WTC11 (cell line): ENCODE data around the gene NDUFS7. TPM values are rescaled to one million over a fixed set of nuclear protein-coding genes. Genes with fewer than 3 reads are reported as not detected.

Experiments used
- ATAC-seq: fragments of 200-7000 bp; cut with Tn5 transposase; 2 replicates; pipeline ENCODE4 v1.10.0; 2021; ENCODE audit warnings: mild to moderate bottlenecking, moderate library complexity
- CTCF ChIA-PET: fragments of 300-600 bp; sonication (Branson Sonifier 250); formaldehyde crosslinking; loops from one replicate; lab custom pipeline; 2021; ENCODE audit warnings: antibody characterized with exemption; lab: Charles Lee
- POLR2A ChIA-PET: fragments of 350-600 bp; sonication (Branson Sonifier 250); formaldehyde crosslinking; loops from one replicate; lab custom pipeline; 2021; ENCODE audit warnings: antibody characterized with exemption; lab: Charles Lee
- DNase-seq: peaks from one replicate; pipeline ENCODE4 v3.0.0; 2021; ENCODE audit warnings: low spot score
- H3K27ac Mint-ChIP-seq: 2 replicates; pipeline ENCODE4 v1.8.0; 2021; ENCODE audit warnings: mixed read lengths
- H3K27me3 Mint-ChIP-seq: 2 replicates; pipeline ENCODE4 v1.8.0; 2021; ENCODE audit warnings: low read depth, mild to moderate bottlenecking, moderate library complexity, mixed read lengths
- H3K36me3 Mint-ChIP-seq: 2 replicates; pipeline ENCODE4 v1.8.0; 2021; ENCODE audit warnings: mixed read lengths
- H3K4me1 Mint-ChIP-seq: 2 replicates; pipeline ENCODE4 v1.8.0; 2022; ENCODE audit warnings: mixed read lengths
- H3K4me3 Mint-ChIP-seq: 2 replicates; pipeline ENCODE4 v1.8.0; 2021; ENCODE audit warnings: mild to moderate bottlenecking, moderate library complexity, mixed read lengths
- H3K9me3 Mint-ChIP-seq: 2 replicates; pipeline ENCODE4 v1.8.0; 2021; ENCODE audit warnings: mixed read lengths
- CBFB ChIP-seq: sonication (generic); formaldehyde crosslinking; IDR thresholded peaks from 2 replicates; pipeline ENCODE4 v1.8.1; 2022; ENCODE audit warnings: mild to moderate bottlenecking, low read depth, missing genetic modification reagents
- CREB1 ChIP-seq: sonication (generic); formaldehyde crosslinking; IDR thresholded peaks from 2 replicates; pipeline ENCODE4 v1.8.0; 2023; ENCODE audit warnings: mild to moderate bottlenecking, missing genetic modification reagents
- CREM ChIP-seq: sonication (generic); formaldehyde crosslinking; IDR thresholded peaks from 2 replicates; pipeline ENCODE4 v1.8.1; 2022; ENCODE audit warnings: mild to moderate bottlenecking, missing genetic modification reagents, moderate library complexity
- ELF4 ChIP-seq: sonication (generic); formaldehyde crosslinking; IDR thresholded peaks from 2 replicates; pipeline ENCODE4 v1.8.1; 2022; ENCODE audit warnings: low read depth, mild to moderate bottlenecking, moderate library complexity, missing genetic modification reagents
- GABPB1 ChIP-seq: sonication (generic); formaldehyde crosslinking; IDR thresholded peaks from 2 replicates; pipeline ENCODE4 v1.8.1; 2023; ENCODE audit warnings: mild to moderate bottlenecking, missing genetic modification reagents
- IRF2 ChIP-seq: sonication (generic); formaldehyde crosslinking; IDR thresholded peaks from 2 replicates; pipeline ENCODE4 v1.8.0; 2022; ENCODE audit warnings: low read depth, missing genetic modification reagents, borderline replicate concordance
- KAT7 ChIP-seq: sonication (generic); formaldehyde crosslinking; IDR thresholded peaks from 2 replicates; pipeline ENCODE4 v1.8.1; 2023; ENCODE audit warnings: missing genetic modification reagents, mild to moderate bottlenecking, borderline replicate concordance
- NFATC4 ChIP-seq: fragments of 250-450 bp; sonication (Bioruptor Pico); IDR thresholded peaks from 2 replicates; pipeline ENCODE4 v1.9.0; 2021; ENCODE audit warnings: mild to moderate bottlenecking
- NFE2L1 ChIP-seq: sonication (generic); formaldehyde crosslinking; IDR thresholded peaks from 2 replicates; pipeline ENCODE4 v1.8.1; 2023; ENCODE audit warnings: missing genetic modification reagents
- NFYB ChIP-seq: sonication (generic); formaldehyde crosslinking; conservative IDR thresholded peaks from 2 replicates; pipeline ENCODE4 v1.8.0; 2022; ENCODE audit warnings: low read depth, missing genetic modification reagents
- NR3C1 ChIP-seq: sonication (generic); formaldehyde crosslinking; conservative IDR thresholded peaks from 2 replicates; pipeline ENCODE4 v1.8.1; 2023; ENCODE audit warnings: low read depth, mild to moderate bottlenecking, missing genetic modification reagents
- OVOL2 ChIP-seq: fragments of 250-450 bp; sonication (Bioruptor Pico); IDR thresholded peaks from 2 replicates; pipeline ENCODE4 v1.9.0; 2021; ENCODE audit warnings: mild to moderate bottlenecking, borderline replicate concordance
- PRRX2 ChIP-seq: fragments of 250-450 bp; sonication (Bioruptor Pico); IDR thresholded peaks from 2 replicates; pipeline ENCODE4 v1.8.0; 2021; ENCODE audit warnings: mild to moderate bottlenecking
- RELA ChIP-seq: sonication (generic); formaldehyde crosslinking; IDR thresholded peaks from 2 replicates; pipeline ENCODE4 v1.8.1; 2022; ENCODE audit warnings: missing genetic modification reagents, mild to moderate bottlenecking, borderline replicate concordance
- RORB ChIP-seq: fragments of 250-450 bp; sonication (Bioruptor Pico); IDR thresholded peaks from 2 replicates; pipeline ENCODE4 v1.9.0; 2021; ENCODE audit warnings: mild to moderate bottlenecking
- ZNF263 ChIP-seq: sonication (generic); formaldehyde crosslinking; IDR thresholded peaks from 2 replicates; pipeline ENCODE4 v1.8.1; 2022; ENCODE audit warnings: low read depth, mild to moderate bottlenecking, moderate library complexity, missing genetic modification reagents
- ZNF423 ChIP-seq: fragments of 250-450 bp; sonication (Bioruptor Pico); IDR thresholded peaks from 2 replicates; pipeline ENCODE4 v2.1.2; 2022; ENCODE audit warnings: mild to moderate bottlenecking, moderate library complexity
- total RNA-seq: library from RNA; stranded (reverse); gene quantifications from 3 replicates; pipeline ENCODE4 v1.2.3, GENCODE V29; 2021
- TF ChIP-seq, protein P1 (sequence below): sonication (generic); formaldehyde crosslinking; IDR thresholded peaks from 2 replicates; pipeline ENCODE4 v1.8.0; 2022; ENCODE audit warnings: missing genetic modification reagents
- TF ChIP-seq, protein P2 (sequence below): fragments of 250-450 bp; sonication (Bioruptor Pico); IDR thresholded peaks from 2 replicates; pipeline ENCODE4 v1.8.0; 2021; ENCODE audit warnings: mild to moderate bottlenecking
- TF ChIP-seq, protein P3 (sequence below): sonication (generic); formaldehyde crosslinking; IDR thresholded peaks from 2 replicates; pipeline ENCODE4 v1.8.1; 2023; ENCODE audit warnings: mild to moderate bottlenecking, missing genetic modification reagents, moderate library complexity
- TF ChIP-seq, protein P4 (sequence below): sonication (generic); formaldehyde crosslinking; IDR thresholded peaks from 2 replicates; pipeline ENCODE4 v1.8.0; 2022; ENCODE audit warnings: mild to moderate bottlenecking, missing genetic modification reagents
- TF ChIP-seq, protein P5 (sequence below): fragments of 250-450 bp; sonication (Bioruptor Pico); IDR thresholded peaks from 2 replicates; pipeline ENCODE4 v1.9.0; 2021; ENCODE audit warnings: mild to moderate bottlenecking
- TF ChIP-seq, protein P6 (sequence below): fragments of 250-450 bp; sonication (Bioruptor Pico); IDR thresholded peaks from 2 replicates; pipeline ENCODE4 v2.1.2; 2022; ENCODE audit warnings: mild to moderate bottlenecking, moderate library complexity

Gene NDUFS7
- total RNA-seq, 1 experiment from 2014 or later = 136 TPM

DNA sequence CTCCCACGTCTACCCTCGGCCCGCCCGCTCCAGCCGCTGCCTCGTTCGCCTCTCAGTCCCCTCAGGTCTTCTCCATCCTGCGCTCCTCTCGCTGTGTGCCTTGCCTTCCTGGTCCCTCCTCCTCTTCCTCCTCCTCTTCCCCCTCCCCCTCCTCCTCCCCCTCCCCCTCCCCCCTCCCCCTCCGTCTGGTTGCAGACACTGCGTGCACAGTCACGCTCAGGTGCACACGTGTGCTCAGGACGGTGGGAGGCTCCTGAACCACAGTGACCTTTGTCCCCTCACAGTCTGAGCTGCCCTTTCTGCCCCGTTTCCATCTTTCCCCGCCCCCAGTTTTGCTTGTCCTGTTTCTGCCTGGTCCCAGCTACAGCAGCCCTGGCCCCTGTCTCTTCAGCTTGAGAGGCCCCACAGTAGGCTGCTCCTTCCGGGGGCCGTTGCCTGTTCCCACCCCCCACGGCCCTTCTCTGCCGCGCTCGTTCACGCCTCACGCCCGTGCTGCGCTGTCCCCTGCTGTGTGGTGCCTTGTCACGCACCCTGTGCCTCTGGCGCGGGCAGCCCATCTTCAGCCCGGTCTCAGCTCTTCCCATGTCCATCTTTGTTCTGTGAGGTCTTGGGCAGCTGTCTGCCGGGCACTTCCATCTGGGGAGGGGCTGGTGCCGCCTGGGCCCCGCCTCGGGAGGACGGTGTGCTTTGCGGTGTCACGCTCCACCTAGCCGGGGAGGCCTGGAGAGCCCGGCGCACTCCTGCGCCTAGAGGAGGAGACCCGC, 40.7 kb downstream of the NDUFS7 start (continued):
- TF ChIP-seq PRRX2 (CRISPR knock-in tag) (no peak), CREB1 (no peak), CBFB (CRISPR knock-in tag) (no peak)
- TF ChIP-seq, protein P1, sequence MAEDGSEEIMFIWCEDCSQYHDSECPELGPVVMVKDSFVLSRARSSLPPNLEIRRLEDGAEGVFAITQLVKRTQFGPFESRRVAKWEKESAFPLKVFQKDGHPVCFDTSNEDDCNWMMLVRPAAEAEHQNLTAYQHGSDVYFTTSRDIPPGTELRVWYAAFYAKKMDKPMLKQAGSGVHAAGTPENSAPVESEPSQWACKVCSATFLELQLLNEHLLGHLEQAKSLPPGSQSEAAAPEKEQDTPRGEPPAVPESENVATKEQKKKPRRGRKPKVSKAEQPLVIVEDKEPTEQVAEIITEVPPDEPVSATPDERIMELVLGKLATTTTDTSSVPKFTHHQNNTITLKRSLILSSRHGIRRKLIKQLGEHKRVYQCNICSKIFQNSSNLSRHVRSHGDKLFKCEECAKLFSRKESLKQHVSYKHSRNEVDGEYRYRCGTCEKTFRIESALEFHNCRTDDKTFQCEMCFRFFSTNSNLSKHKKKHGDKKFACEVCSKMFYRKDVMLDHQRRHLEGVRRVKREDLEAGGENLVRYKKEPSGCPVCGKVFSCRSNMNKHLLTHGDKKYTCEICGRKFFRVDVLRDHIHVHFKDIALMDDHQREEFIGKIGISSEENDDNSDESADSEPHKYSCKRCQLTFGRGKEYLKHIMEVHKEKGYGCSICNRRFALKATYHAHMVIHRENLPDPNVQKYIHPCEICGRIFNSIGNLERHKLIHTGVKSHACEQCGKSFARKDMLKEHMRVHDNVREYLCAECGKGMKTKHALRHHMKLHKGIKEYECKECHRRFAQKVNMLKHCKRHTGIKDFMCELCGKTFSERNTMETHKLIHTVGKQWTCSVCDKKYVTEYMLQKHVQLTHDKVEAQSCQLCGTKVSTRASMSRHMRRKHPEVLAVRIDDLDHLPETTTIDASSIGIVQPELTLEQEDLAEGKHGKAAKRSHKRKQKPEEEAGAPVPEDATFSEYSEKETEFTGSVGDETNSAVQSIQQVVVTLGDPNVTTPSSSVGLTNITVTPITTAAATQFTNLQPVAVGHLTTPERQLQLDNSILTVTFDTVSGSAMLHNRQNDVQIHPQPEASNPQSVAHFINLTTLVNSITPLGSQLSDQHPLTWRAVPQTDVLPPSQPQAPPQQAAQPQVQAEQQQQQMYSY = no peak

DNA sequence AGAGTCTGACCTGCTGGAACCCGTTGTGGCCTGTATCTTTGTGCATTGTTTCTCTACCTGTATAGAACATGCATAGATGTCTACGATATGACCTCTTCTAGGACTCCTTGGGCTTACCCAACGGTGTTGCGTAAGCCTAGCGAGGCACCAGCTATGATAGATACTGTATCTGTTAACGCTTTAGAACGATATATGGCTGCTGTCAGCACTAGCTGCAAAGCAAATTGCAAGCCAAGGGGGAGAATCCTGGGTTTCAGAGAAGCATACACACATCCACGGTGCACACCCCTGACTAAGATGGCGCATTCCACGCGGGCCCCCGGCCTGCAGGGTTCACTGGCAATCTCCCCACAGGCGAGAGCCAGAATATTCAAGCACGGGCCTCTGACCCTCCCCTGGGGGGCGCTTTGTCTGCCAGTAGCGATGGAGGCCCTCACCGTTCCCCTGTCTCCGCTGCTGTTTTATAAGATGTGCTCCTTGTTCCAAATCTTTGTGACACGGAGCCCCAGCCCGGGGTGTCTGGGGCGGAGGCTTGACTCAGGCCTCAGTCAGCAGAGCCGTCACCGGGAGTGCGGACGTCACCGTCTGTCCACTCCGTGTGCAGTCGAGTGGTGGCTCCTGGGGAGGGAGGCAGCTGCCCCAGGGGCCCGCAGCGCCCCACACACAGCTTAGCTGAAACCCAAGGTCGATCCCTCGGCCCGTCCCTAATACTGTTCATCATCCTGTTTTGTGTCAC, 41.6 kb downstream of the NDUFS7 start:
- H3K36me3 Mint-ChIP-seq = peaks cover 47% of the 10 kb centered on the region
- peak overlapping the region; percentile 87 for H3K27ac Mint-ChIP-seq
- no peak for TF ChIP-seq OVOL2 (CRISPR knock-in tag)
- no peak for TF ChIP-seq PRRX2 (CRISPR knock-in tag)
- TF ChIP-seq, protein P2, sequence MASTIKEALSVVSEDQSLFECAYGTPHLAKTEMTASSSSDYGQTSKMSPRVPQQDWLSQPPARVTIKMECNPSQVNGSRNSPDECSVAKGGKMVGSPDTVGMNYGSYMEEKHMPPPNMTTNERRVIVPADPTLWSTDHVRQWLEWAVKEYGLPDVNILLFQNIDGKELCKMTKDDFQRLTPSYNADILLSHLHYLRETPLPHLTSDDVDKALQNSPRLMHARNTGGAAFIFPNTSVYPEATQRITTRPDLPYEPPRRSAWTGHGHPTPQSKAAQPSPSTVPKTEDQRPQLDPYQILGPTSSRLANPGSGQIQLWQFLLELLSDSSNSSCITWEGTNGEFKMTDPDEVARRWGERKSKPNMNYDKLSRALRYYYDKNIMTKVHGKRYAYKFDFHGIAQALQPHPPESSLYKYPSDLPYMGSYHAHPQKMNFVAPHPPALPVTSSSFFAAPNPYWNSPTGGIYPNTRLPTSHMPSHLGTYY (CRISPR knock-in tag) = no peak
- TF ChIP-seq KAT7 (CRISPR knock-in tag) = no peak
- no peak for TF ChIP-seq GABPB1 (CRISPR knock-in tag)
- TF ChIP-seq RELA (CRISPR knock-in tag) = no peak
- TF ChIP-seq IRF2 = no peak
- no peak for TF ChIP-seq RORB (CRISPR knock-in tag)
- no peak for TF ChIP-seq ZNF263
- TF ChIP-seq NFATC4 (CRISPR knock-in tag) = no peak
- TF ChIP-seq CREM (CRISPR knock-in tag) = no peak
- TF ChIP-seq, all 79 proteins: peak for 0
- Mint-ChIP-seq H3K4me1 (peaks cover 8% of the 10 kb centered on the region), H3K27me3 (no peaks in the 10 kb centered on the region), H3K4me3 (no peak overlapping the region), H3K9me3 (no peaks in the 10 kb centered on the region)
- DNase-seq (no peak), ATAC-seq (no peak)
- ChIA-PET POLR2A (no interaction called here), CTCF (no interaction called here)

DNA sequence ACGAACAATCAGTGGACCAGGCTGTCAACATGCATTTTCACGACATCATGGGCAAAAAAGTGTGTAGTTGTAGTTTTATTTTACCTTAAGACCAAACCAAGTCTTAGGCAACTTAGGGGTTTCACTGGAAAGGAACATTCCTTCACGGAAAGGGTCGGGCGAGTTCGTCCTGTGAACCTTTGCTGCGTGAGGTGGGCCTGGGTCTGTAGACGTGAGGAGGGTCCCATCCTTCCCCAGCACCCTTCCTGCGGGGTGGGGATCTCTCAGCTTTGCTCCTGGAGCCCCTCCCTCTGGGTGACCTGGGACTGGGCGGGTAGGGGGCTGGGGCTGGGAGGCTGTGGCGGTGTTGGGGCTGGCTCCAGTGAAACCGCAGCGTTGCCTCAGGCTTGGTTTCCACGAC, 42.2 kb downstream of the NDUFS7 start:
- no peaks in the 10 kb centered on the region for H3K27me3 Mint-ChIP-seq
- H3K4me3 Mint-ChIP-seq = no peak overlapping the region
- TF ChIP-seq RORB (CRISPR knock-in tag) (no peak), NFYB (no peak), NR3C1 (CRISPR knock-in tag) (no peak), ELF4 (CRISPR knock-in tag) (no peak), ZNF423 (CRISPR knock-in tag) (no peak), NFE2L1 (CRISPR knock-in tag) (no peak), CREB1 (no peak), IRF2 (no peak), ZNF263 (no peak)
- TF ChIP-seq, protein P2 (CRISPR knock-in tag) = no peak
- TF ChIP-seq, protein P3, sequence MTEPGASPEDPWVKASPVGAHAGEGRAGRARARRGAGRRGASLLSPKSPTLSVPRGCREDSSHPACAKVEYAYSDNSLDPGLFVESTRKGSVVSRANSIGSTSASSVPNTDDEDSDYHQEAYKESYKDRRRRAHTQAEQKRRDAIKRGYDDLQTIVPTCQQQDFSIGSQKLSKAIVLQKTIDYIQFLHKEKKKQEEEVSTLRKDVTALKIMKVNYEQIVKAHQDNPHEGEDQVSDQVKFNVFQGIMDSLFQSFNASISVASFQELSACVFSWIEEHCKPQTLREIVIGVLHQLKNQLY (CRISPR knock-in tag) = no peak
- TF ChIP-seq, protein P4, sequence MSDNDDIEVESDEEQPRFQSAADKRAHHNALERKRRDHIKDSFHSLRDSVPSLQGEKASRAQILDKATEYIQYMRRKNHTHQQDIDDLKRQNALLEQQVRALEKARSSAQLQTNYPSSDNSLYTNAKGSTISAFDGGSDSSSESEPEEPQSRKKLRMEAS (CRISPR knock-in tag) = no peak
- TF ChIP-seq, protein P5, sequence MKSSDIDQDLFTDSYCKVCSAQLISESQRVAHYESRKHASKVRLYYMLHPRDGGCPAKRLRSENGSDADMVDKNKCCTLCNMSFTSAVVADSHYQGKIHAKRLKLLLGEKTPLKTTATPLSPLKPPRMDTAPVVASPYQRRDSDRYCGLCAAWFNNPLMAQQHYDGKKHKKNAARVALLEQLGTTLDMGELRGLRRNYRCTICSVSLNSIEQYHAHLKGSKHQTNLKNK (CRISPR knock-in tag) = no peak
- TF ChIP-seq, protein P6, sequence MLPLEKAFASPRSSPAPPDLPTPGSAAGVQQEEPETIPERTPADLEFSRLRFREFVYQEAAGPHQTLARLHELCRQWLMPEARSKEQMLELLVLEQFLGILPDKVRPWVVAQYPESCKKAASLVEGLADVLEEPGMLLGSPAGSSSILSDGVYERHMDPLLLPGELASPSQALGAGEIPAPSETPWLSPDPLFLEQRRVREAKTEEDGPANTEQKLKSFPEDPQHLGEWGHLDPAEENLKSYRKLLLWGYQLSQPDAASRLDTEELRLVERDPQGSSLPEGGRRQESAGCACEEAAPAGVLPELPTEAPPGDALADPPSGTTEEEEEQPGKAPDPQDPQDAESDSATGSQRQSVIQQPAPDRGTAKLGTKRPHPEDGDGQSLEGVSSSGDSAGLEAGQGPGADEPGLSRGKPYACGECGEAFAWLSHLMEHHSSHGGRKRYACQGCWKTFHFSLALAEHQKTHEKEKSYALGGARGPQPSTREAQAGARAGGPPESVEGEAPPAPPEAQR = no peak

More for the DNA sequence above, 42.2 kb downstream of the NDUFS7 start:
- ATAC-seq (no peak), DNase-seq (no peak)
- CTCF ChIA-PET = no interaction called here
- Mint-ChIP-seq H3K9me3 (no peaks in the 10 kb centered on the region), H3K27ac (0 out of 2 replicates have a peak overlapping the region, but pooled peaks have one; percentile 32), H3K36me3 (peaks cover 47% of the 10 kb centered on the region), H3K4me1 (peaks cover 8% of the 10 kb centered on the region)
- POLR2A ChIA-PET = no interaction called here
